Activated CD8-positive, alpha-beta T cell treated with anti-CD3 and anti-CD28 coated beads, Interleukin-2, amount 10 ng/mL, durations not matched to agents 7 days and 5 days (primary cell): ENCODE measurements around the gene ITGB8. TPM values are rescaled to one million over a fixed set of nuclear protein-coding genes. Genes with fewer than 3 reads are reported as not detected.
A peak's percentile ranks its signal among the peaks of the same experiment; 100 is the strongest.

Experiments
- ATAC-seq: fragments of 150-1000 bp; cut with Tn5 transposase; one replicate; pipeline ENCODE4 v1.10.0; 2021; ENCODE audit warnings: moderate library complexity
- CTCF ChIA-PET: fragments of 350-600 bp; sonication (Branson Sonifier 250); formaldehyde crosslinking; loops from one replicate; lab custom pipeline; 2021; ENCODE audit warnings: antibody characterized with exemption; lab: Charles Lee
- POLR2A ChIA-PET: fragments of 350-600 bp; sonication (Branson Sonifier 250); formaldehyde crosslinking; loops from one replicate; lab custom pipeline; 2021; ENCODE audit warnings: antibody characterized with exemption; lab: Charles Lee
- DNase-seq: peaks from one replicate; pipeline ENCODE4 v3.0.0-alpha.2; 2020
- H3K27ac Mint-ChIP-seq: one replicate; pipeline ENCODE4 v1.8.0; 2021; ENCODE audit warnings: mild to moderate bottlenecking, mixed read lengths
- H3K27me3 Mint-ChIP-seq: one replicate; pipeline ENCODE4 v1.8.0; 2021; ENCODE audit warnings: low read depth, mixed read lengths
- H3K36me3 Mint-ChIP-seq: one replicate; pipeline ENCODE4 v1.8.0; 2021; ENCODE audit warnings: low read depth, mixed read lengths
- H3K4me1 Mint-ChIP-seq: one replicate; pipeline ENCODE4 v1.8.0; 2021; ENCODE audit warnings: low read depth, mixed read lengths
- H3K4me3 Mint-ChIP-seq: one replicate; pipeline ENCODE4 v1.8.0; 2021; ENCODE audit warnings: mild to moderate bottlenecking, mixed read lengths
- H3K9me3 Mint-ChIP-seq: one replicate; pipeline ENCODE4 v1.8.0; 2022; ENCODE audit warnings: mixed read lengths; ENCODE audit not compliant: insufficient read depth
- total RNA-seq, 2 experiments: library from RNA; stranded (reverse); gene quantifications; one replicate each; pipeline ENCODE4 v1.2.3, GENCODE V29; 2021

Gene ITGB8
- total RNA-seq: not detected

- H3K4me1 Mint-ChIP-seq: peaks cover 19% of the 10 kb centered on the region
- peak; percentile 47 for DNase-seq
- CTCF ChIA-PET: interaction anchor here (0.9 to 1.4 kb wide), 2 partner anchors 10 to 616 kb away, joined by 3 read pairs; no protein-coding TSS in a partner anchor
- no peaks in the 10 kb centered on the region for H3K9me3 Mint-ChIP-seq
- H3K27me3 Mint-ChIP-seq: peaks cover 44% of the 10 kb centered on the region
- peak; percentile 78 for ATAC-seq
- no peak within 1 kb of the TSS for H3K27ac Mint-ChIP-seq
- H3K36me3 Mint-ChIP-seq: no peaks in the 10 kb centered on the region
- H3K4me3 Mint-ChIP-seq: peak within 1 kb of the TSS; percentile 72
- POLR2A ChIA-PET: no interaction called here
Observed at GRCh38 chr7:20330239-20330927, at the start of gene ITGB8. TSS of gene ITGB8 (plus strand) at chr7:20330900. CDS start at chr7:20331807, 907 bp downstream.

DNA sequence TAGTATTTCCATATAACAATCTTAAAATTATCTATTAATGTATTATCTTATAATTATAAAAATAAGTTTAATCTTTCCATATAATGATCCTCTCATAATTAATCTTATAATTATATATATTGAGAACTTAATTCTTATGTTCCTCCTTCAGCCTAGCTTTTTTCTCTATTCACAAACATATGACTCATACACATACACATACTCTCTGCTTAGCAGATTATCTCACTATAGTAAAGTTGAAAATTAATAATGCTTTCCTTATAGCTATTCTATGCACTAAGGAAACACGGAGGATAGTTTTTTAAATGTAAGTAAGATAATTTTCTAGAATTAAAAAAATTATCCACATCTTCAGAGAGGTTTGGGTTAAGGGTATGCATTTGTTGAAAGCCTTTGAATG, 47.7 kb upstream of the ITGB8 start:
- Mint-ChIP-seq H3K4me1 (no peaks in the 10 kb centered on the region), H3K27me3 (no peaks in the 10 kb centered on the region), H3K9me3 (no peaks in the 10 kb centered on the region), H3K36me3 (no peaks in the 10 kb centered on the region), H3K27ac (no peak overlapping the region), H3K4me3 (no peak overlapping the region)
- CTCF ChIA-PET: no interaction called here
- POLR2A ChIA-PET: no interaction called here
- DNase-seq (no peak), ATAC-seq (no peak)

- Mint-ChIP-seq H3K4me3 (no peak overlapping the region), H3K27me3 (no peaks in the 10 kb centered on the region), H3K9me3 (no peaks in the 10 kb centered on the region), H3K4me1 (no peaks in the 10 kb centered on the region), H3K36me3 (no peaks in the 10 kb centered on the region), H3K27ac (no peak overlapping the region)
- CTCF ChIA-PET: no interaction called here
- no peak for DNase-seq
- POLR2A ChIA-PET: no interaction called here
- ATAC-seq: no peak
Observed at GRCh38 chr7:20283385-20283784, 47.3 kb upstream of the ITGB8 start.

DNA sequence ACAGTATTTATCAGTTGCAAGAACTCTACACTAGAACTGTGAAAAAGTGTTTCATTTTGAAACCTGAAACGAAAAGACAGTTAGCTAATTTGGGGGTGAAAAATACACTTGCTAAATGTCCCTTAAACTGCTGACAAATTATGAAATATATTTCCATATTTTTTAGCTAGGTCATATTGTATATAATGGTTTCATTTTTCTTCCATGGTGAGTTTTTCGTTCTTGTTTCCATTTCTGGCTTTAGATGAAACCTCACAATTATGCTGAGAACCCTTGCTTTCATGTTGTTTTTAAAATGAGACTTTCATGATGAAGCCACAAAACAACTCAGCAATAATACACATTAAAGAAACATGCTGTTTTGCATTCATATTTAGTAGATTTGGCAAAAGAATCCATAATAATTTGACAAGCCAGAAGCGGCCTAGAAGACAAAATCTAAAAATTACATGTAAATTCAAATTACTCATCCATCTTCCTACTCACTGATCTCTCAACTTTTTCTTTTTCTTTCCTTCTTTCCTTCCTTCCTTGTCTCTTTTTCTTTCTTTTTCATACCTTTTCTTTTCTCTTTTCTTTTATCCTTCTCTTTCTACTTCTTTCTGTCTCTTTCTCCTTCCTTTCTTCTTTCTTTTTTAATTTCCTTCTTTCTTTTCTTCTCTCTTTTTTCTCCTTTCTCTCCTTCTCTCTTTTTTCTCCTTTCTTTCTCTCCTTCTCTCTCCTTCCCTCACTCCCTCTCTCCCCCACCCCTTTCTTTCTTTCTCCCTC, 46.5 kb upstream of the ITGB8 start:
- no peak overlapping the region for H3K4me3 Mint-ChIP-seq
- H3K27me3 Mint-ChIP-seq: no peaks in the 10 kb centered on the region
- no peaks in the 10 kb centered on the region for H3K36me3 Mint-ChIP-seq
- H3K27ac Mint-ChIP-seq: no peak overlapping the region
- POLR2A ChIA-PET: no interaction called here
- H3K9me3 Mint-ChIP-seq: no peaks in the 10 kb centered on the region
- H3K4me1 Mint-ChIP-seq: no peaks in the 10 kb centered on the region
- ATAC-seq: no peak
- no peak for DNase-seq
- CTCF ChIA-PET: no interaction called here

DNA sequence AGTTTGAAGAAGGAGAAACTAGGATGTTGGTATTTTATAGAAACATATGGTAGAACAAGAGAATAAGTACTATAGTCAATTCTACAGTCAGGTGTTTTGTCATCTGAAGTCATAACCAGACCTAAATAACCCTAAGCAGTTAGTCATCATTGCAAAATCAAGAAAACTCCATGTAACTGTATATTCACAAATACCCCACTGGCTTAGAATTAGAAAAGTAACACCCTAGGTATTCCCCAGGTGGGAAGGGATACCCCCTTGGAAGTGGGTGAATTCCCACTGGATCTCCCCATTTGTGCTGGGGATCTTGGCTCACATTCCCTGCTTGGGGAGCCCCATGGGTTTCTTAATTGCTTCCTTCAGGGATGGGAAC, 45.9 kb upstream of the ITGB8 start:
- POLR2A ChIA-PET: no interaction called here
- Mint-ChIP-seq H3K27me3 (no peaks in the 10 kb centered on the region), H3K4me1 (no peaks in the 10 kb centered on the region), H3K27ac (no peak overlapping the region), H3K4me3 (no peak overlapping the region), H3K9me3 (no peaks in the 10 kb centered on the region), H3K36me3 (no peaks in the 10 kb centered on the region)
- DNase-seq (no peak), ATAC-seq (no peak)
- CTCF ChIA-PET: no interaction called here

GRCh38 chr7:20287317-20287716, 43.4 kb upstream of the ITGB8 start:
- Mint-ChIP-seq H3K36me3 (no peaks in the 10 kb centered on the region), H3K27ac (no peak overlapping the region), H3K4me1 (no peaks in the 10 kb centered on the region), H3K9me3 (no peaks in the 10 kb centered on the region), H3K4me3 (no peak overlapping the region), H3K27me3 (no peaks in the 10 kb centered on the region)
- POLR2A ChIA-PET: no interaction called here
- no peak for DNase-seq
- no peak for ATAC-seq
- CTCF ChIA-PET: no interaction called here

GRCh38 chr7:20288036-20288435, 42.7 kb upstream of the ITGB8 start:
- H3K36me3 Mint-ChIP-seq: no peaks in the 10 kb centered on the region
- no peaks in the 10 kb centered on the region for H3K4me1 Mint-ChIP-seq
- no peak overlapping the region for H3K27ac Mint-ChIP-seq
- ATAC-seq (no peak), DNase-seq (no peak)
- no peaks in the 10 kb centered on the region for H3K9me3 Mint-ChIP-seq
- CTCF ChIA-PET: no interaction called here
- POLR2A ChIA-PET: no interaction called here
- no peak overlapping the region for H3K4me3 Mint-ChIP-seq
- H3K27me3 Mint-ChIP-seq: no peaks in the 10 kb centered on the region

DNA sequence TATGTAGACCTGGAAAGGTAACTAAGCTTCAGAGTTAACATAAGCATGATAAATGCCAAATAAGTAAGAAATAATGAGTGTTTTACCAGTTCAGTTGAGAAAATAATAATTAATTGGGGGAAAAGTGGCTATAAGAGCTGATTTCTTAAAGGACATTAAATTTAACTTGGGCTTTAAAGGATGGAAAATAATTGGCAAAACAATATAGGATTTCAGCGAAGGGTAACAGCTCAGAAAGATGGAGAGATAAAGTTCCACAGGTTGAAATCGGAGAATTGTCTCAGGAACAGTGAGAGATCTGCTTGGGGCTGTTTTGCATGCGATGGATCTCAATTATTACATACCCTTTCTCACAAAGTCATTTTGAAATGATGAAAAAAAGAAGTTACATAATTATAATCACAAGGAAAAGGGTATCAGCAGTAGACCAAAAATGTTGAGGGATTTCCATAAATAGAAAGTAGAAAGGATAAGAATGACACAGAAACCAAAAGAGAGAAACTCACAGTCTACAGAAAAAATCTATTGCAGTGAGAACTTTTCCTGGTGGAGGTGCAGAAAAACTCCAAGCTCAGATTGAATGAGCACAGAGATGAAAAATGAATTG, 40.1 kb upstream of the ITGB8 start:
- Mint-ChIP-seq H3K27ac (no peak overlapping the region), H3K36me3 (no peaks in the 10 kb centered on the region), H3K4me3 (no peak overlapping the region), H3K27me3 (no peaks in the 10 kb centered on the region), H3K4me1 (no peaks in the 10 kb centered on the region), H3K9me3 (no peaks in the 10 kb centered on the region)
- ChIA-PET POLR2A (no interaction called here), CTCF (interaction anchor here (0.9 kb wide), 1 partner anchor 9 kb away, joined by 3 read pairs; no protein-coding TSS in a partner anchor)
- DNase-seq: no peak
- no peak for ATAC-seq

GRCh38 chr7:20293336-20293735, 37.4 kb upstream of the ITGB8 start:
- no peak for ATAC-seq
- Mint-ChIP-seq H3K9me3 (no peaks in the 10 kb centered on the region), H3K36me3 (no peaks in the 10 kb centered on the region), H3K4me1 (no peaks in the 10 kb centered on the region), H3K4me3 (no peak overlapping the region), H3K27ac (no peak overlapping the region), H3K27me3 (no peaks in the 10 kb centered on the region)
- ChIA-PET POLR2A (no interaction called here), CTCF (no interaction called here)
- DNase-seq: no peak

GRCh38 chr7:20296444-20296843, 34.3 kb upstream of the ITGB8 start:
- Mint-ChIP-seq H3K4me1 (peaks cover 5% of the 10 kb centered on the region), H3K9me3 (no peaks in the 10 kb centered on the region), H3K27me3 (no peaks in the 10 kb centered on the region), H3K4me3 (no peak overlapping the region), H3K36me3 (no peaks in the 10 kb centered on the region), H3K27ac (no peak overlapping the region)
- ChIA-PET CTCF (no interaction called here), POLR2A (no interaction called here)
- DNase-seq (no peak), ATAC-seq (no peak)

GRCh38 chr7:20296901-20297300, 33.8 kb upstream of the ITGB8 start:
- H3K36me3 Mint-ChIP-seq: no peaks in the 10 kb centered on the region
- POLR2A ChIA-PET: no interaction called here
- no peak overlapping the region for H3K27ac Mint-ChIP-seq
- ATAC-seq: no peak
- no peaks in the 10 kb centered on the region for H3K27me3 Mint-ChIP-seq
- H3K9me3 Mint-ChIP-seq: no peaks in the 10 kb centered on the region
- peaks cover 5% of the 10 kb centered on the region for H3K4me1 Mint-ChIP-seq
- H3K4me3 Mint-ChIP-seq: no peak overlapping the region
- CTCF ChIA-PET: no interaction called here
- DNase-seq: no peak

DNA sequence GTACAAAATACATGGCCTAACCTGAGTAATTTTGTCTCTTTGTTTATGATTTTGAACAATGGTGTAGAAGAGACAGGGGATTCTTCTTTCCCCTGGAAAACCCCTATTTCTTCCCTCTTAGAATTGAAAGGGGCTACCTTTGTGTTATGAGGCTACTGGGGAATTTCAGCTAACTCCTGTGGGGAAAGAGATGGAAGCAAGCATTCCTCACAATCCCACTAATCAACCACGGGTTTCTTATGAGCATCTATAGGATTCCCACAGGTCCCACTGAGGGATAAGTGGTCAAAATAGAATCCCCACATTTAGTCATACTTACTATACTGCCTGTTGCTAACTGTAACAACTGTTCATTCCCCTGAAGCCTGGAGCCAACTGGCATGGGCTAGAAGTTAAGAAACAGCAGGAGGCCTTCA, 32.2 kb upstream of the ITGB8 start:
- H3K27ac Mint-ChIP-seq: no peak overlapping the region
- DNase-seq (no peak), ATAC-seq (no peak)
- peaks cover 5% of the 10 kb centered on the region for H3K4me1 Mint-ChIP-seq
- H3K9me3 Mint-ChIP-seq: no peaks in the 10 kb centered on the region
- no peak overlapping the region for H3K4me3 Mint-ChIP-seq
- ChIA-PET POLR2A (no interaction called here), CTCF (interaction anchor here (2.2 kb wide), 1 partner anchor 13 kb away, joined by 8 read pairs; no protein-coding TSS in a partner anchor)
- no peaks in the 10 kb centered on the region for H3K27me3 Mint-ChIP-seq
- no peaks in the 10 kb centered on the region for H3K36me3 Mint-ChIP-seq
